ENCODE measurements around the gene MMP24.
"Not testable (repeated sequence)": the region's sequence is repeated elsewhere in the genome, so short reads cannot be mapped to it uniquely, and the experiment has no call there.

Gene MMP24

DNA sequence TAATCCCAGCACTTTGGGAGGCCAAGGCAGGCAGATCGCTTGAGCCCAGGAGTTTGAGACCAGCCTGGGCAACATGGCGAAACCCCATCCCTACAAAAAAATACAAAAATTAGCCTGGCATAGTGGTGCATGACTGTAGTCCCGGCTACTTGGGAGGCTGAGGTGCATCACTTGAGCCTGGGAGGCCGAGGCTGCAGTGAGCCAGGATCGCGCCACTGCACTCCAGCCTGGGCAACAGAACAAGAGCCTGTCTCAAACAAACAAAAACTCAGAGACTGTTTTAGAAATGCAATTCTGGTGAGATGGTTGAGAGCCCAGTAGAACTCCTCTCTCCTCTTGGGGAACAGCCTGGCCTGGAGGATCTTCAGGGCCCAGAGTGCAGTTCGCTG, 89.1 kb downstream of the MMP24 start:
- DNase-seq = not testable (repeated sequence)

DNA sequence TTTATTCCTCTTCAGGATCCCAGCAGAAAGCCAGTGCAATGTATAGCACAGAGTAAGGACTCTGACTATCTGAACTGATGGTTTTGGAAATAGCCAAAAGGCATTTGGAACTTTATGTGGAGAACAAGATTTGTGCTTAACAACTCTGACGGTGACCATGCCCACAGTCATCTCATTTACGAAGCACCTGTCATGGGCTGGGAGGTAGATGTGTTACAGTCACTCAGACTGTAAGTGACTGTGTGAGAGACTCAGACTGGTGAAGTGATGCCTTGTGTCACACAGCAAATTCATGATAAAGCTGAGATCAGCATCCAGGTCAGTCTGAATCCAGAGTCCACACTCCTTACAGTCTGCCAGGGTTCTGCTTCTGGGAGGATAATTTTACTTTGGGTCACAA, 89.6 kb downstream of the MMP24 start:
- no peak for DNase-seq

DNA sequence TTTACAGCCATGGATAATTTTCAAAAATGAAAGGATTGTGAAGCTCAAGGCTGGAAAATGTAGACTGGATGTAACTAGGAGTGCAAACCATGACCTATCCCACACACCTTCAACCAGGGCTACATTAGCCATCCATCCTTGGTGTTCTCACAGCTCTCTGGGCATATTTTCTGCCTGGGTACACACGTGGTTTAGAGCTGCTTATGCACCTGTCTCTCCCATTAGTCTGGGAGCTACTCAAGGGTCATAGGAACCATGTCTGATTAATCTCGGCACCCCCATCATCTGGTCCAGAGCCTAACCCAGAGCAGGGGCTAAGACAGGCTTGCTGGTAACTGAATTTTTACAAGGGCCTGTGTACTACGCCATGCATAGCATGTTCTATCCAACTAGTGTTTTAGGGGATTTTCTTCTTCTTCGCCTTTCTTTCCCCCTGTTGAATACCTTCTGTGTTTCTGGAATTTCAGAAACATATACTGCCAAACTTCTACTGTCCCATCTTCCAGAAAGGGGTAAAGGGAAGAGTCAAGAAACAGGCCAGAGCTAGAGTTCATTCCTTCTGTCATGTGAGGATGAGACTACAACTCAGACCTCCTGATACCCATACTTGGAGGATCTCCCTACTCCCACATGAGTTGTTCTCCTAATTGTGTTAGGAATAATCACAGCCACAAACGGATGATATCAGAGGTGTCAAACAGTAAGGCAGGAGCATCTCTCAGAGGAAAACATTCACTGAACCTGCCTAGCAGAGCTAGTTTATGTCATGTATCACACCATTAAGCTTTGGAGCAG, 91.1 kb downstream of the MMP24 start:
- DNase-seq = no peak

DNA sequence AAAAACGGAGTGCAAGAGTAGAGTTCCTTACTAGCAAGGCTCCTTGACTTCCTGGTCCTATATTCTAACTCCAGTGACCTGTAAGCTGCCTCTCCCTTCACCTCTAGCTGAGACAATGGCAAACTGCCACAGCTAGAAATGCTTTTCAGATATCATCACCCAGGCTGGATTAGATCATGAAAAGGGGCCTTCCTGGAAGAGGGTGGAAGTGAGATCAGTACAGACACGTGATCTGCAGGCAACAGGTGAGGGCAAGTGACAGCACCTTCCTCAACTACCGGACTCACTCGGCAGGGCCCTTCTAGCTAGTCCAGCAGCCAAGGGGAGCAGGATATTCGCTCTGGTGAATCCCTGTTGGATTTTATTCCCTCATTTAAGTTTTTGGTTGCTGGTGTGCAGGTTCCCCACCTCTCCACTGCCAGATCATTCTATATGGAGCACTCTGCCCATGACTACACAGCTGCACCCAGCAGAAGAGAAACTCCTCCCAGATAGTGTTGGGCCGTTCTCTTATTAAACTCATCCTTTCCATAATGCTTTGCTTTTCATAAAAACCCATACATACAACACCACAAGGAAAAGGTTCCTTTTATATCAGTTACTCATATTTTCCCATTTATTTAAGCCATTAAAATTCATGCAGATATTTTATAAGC, 92.1 kb downstream of the MMP24 start:
- no peak for DNase-seq

DNA sequence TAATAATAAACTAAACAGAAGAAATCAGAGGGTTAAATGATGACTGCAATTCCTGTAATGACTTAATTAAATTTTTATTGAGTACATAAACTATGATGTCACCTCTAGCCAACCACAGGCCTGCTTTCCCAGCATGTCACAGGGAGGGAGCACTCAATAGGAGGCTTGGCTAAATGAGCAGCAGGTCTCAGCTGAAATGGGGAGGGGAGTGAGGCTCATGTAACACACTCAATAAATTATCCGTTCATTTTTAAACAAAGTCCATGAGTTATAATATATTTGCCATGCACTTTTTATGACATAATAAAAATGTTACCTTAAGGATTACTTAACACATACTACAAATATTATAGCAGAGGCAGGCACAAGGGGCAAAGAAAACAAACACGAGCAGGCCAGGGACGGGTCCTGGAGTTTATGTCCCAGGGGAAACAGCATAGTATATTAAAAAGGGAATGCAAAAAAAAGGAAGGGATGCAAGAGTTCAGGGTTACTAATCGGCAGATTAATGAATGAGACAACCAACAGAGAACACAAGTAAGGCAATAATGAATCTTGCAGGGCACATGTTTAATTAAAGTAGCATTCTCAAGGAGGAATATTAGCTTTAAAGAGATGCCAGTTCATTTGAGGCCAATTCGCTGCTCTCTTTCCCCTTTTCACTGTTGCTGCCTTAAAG, 92.8 kb downstream of the MMP24 start:
- DNase-seq = no peak

DNA sequence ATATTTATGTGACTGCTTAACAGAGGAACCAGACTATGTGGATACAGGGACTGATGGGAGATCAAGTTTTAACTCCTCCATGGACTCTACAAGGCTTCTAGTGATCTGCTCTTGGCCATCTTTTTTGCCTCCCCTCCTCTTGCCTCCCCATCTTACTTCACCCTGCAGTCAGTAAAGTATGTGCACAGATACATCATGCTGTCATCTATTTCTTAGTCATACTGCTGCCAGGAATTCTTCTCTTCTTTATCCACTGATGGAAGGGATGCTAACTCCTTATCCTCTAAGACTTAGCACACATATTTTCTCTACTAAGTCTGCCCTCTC, 93.3 kb downstream of the MMP24 start:
- DNase-seq = no peak

DNA sequence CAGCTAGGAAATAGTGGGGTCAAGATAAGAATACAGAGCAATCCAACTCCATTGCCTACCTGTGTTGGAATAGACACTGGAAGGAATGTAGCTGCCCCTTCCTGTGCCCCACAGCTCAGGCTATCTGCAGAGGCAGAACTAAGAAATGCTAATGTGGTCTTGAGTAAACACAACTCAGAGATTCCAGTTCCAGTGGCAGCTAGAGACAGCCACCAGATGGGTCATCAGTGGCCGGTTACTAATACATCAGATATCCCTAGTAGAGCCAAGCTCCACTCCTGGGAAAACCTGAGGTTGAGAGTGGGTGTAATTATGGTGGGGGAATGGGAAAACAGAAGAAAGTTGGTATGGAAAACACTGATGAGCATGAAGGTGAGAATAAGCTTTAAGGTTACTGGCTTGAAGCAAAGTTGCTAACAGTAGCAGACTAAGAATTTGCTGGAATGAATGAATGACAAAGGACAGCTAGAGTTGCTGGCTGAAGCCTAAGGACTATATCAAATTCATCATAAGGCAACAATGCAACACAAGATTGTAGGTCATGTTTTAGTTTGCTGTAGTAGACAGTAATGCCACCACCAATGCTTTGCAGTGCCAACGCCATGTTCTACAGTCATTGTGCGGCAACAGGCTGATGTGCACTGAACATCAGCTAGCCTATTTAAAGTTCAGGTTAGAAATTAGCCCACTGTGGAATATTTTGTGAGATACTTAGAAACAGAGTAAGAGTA, 94.1 kb downstream of the MMP24 start:
- DNase-seq = no peak

DNA sequence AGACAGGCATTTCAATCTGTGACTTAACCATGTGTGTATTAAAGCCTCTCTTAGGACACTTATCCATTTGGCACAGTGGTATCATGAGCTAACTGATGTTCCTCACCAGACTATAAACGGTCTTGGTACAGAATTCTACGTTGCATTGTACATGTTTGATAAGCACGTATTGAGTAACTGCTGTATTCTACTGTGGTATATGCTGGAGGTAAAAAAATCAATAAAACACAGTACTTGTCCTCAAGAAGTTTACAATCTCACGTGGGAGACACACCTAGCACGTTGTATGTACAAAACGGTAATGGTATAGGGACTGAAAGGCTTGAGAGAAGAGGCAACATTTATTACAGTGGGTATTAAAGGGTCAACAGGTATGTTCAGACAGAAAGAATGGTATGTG, 98.9 kb downstream of the MMP24 start:
- DNase-seq = no peak

DNA sequence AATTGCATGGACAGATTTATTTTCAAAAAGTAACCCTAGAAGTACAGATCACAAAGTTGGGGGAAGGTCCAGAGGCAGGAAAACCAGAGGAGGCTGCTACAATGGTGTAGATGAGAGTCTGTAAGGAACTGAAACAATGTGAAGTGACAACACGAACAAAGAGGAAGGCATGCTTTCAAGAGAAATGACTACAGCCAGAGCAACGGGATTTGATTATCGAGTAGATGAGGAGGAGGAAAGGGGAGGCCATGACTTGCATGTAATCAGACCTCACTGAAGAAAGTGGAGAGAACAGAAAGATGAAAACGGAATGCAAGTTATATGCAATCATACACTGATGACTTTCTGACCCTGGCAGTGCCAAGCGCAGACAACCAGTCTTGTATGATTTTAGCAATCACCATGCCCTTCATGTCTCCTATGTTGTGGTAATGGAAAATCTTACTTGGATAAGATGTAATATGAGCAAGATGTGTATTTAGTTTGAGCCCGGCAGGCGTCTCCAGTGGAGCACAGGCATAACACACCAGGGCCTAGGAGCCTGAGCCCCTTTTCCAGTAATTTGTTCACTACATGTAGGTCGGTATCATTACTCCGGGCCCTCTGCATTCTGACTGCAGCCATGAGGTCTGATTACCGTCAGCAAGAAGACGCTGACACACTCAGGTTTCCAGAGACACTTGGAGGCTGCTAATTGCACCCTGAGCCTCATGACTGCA, 99.7 kb downstream of the MMP24 start:
- DNase-seq = no peak
